Measurements from ENCODE around the gene STKLD1. TPM values are rescaled to one million over a fixed set of nuclear protein-coding genes. Genes with fewer than 3 reads are reported as not detected.
A peak's percentile ranks its signal among the peaks of the same experiment; 100 is the strongest.

Gene STKLD1
- total RNA-seq, 2 experiments from 2014 or later: 0.69 to 0.90 TPM

DNA sequence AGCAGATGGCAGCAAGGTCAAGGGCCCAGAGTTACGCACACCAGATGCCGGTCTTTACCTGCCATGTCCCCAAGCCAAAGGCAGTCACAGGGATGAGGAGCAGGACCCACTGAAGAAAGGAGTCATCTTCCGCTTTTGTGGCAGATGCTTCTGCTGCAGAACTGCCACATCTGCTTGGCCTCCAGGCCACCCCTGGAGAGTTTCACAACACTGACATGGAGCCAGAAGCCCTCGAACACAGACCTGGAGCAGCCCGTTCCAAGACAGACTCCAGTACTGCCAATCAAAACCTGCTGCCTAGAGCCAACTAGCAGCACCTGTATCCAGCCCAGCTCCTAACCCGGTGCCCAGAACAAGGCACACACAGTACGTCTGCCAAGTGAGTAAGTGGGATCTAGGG is 21.4 kb upstream of the STKLD1 start:
- DNase-seq: no peak
- H3K9me3 Mint-ChIP-seq: no peaks in the 10 kb centered on the region
- intact Hi-C loops (cut with micrococcal nuclease): loop anchor here (10.0 kb wide), 2 partner anchors 50 to 130 kb away; no protein-coding TSS in a partner anchor
- peak overlapping the region; percentile 18 for H3K27ac Mint-ChIP-seq
- H3K4me3 Mint-ChIP-seq: peak overlapping the region; percentile 84
- peaks cover 35% of the 10 kb centered on the region for H3K36me3 Mint-ChIP-seq
- CTCF ChIA-PET: interaction anchor here (1.0 to 7.6 kb wide), 3 partner anchors 16 to 211 kb away, joined by 3 to 69 read pairs (median 3); no protein-coding TSS in a partner anchor
- POLR2A ChIA-PET: interaction anchor here (14.0 kb wide), 1 partner anchor 14 kb away, joined by 381 read pairs; no protein-coding TSS in a partner anchor
- no peaks in the 10 kb centered on the region for H3K27me3 Mint-ChIP-seq
- peaks cover 51% of the 10 kb centered on the region for H3K4me1 Mint-ChIP-seq (ENCODE audit: low read depth)

DNA sequence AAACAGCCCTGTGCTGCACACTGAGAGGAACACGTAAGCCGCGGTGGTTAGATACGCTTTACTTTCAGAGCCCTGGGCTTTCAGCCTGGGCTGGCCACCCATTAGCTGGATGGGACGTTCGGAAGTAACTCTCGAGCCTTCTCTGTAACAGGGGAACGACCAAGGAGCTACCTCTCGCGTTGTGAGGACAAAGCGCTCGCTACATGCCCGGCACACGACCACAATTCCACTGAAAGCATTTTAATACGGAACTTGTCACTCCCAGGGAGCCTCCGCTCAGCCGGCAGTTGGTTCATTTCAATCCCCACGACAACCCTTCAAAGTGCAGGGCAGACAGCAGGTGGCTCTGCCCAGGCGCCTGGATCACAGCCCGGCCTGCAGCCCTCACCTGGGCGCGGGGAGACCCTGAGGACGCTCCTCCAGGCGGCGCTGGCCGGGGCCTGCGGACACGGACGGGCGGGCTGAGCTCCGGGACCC is 20.2 kb upstream of the STKLD1 start:
- Mint-ChIP-seq H3K4me1 (ENCODE audit: low read depth) (peaks cover 49% of the 10 kb centered on the region), H3K4me3 (peak overlapping the region; percentile 84), H3K36me3 (peaks cover 30% of the 10 kb centered on the region), H3K27me3 (no peaks in the 10 kb centered on the region), H3K27ac (peak overlapping the region; percentile 81), H3K9me3 (no peaks in the 10 kb centered on the region)
- intact Hi-C loops (cut with micrococcal nuclease): loop anchor here (1.0 to 10.0 kb wide), 4 partner anchors 8 to 129 kb away; partner anchors contain the start of genes MED22 and RPL7A
- ChIA-PET POLR2A (interaction anchor here (0.7 to 14.0 kb wide), 3 partner anchors 8 to 59 kb away, joined by 4 to 381 read pairs (median 21); partner anchors contain the start of genes MED22 and RPL7A), CTCF (interaction anchor here (0.7 to 7.6 kb wide), 6 partner anchors 10 to 169 kb away, joined by 3 to 69 read pairs (median 3); no protein-coding TSS in a partner anchor)
- DNase-seq: no peak

DNA sequence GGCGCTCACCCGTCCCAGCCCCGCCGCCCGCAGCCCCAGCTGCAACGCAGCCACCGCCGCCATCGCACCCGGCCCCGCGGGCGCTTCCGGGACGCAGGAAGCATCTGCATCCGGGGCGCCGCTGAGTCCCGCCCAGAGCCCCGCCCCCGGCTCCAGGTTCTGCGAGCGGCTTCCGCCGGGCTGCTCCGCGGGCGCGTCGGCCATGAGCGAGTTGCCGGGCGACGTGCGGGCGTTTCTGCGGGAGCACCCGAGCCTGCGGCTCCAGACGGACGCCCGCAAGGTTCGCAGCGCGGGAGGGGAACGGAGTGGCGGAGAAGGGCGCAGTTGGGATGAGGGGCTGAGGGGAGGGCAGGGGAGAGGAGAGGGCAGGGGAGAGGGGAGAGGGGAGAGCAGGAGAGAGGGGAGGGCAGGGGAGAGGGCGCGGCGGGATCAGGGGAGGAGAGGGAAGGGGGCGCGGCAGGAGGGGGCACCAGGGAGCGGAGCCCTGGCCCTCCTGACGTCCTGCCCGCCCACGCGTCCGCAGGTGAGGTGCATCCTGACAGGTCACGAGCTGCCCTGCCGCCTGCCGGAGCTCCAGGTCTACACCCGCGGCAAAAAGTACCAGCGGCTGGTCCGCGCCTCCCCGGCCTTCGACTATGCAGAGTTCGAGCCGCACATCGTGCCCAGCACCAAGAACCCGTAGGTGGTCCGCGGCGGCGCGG is 19.6 kb upstream of the STKLD1 start, which contains the start of the genes SURF1 and SURF2:
Gene SURF1 (minus strand): TSS at position 97 of the 701 bp plus-strand sequence. CDS start 34 bp downstream, at position 63.
Gene SURF2 (plus strand): TSS at position 160 of the 701 bp plus-strand sequence. CDS start 43 bp downstream, at position 203.
- peak; percentile 93 for DNase-seq
- intact Hi-C loops (cut with micrococcal nuclease): loop anchor here (1.0 to 10.0 kb wide), 4 partner anchors 8 to 128 kb away; partner anchors contain the start of genes MED22 and RPL7A
- ChIA-PET CTCF (interaction anchor here (0.9 to 7.6 kb wide), 6 partner anchors 10 to 48 kb away, joined by 3 to 69 read pairs (median 3); no protein-coding TSS in a partner anchor), POLR2A (interaction anchor here (2.6 to 14.0 kb wide), 2 partner anchors 8 to 12 kb away, joined by 21 to 381 read pairs; partner anchors contain the start of genes MED22 and RPL7A)
- H3K4me3 Mint-ChIP-seq: peak within 1 kb of the TSS; percentile 84
- H3K9me3 Mint-ChIP-seq: no peaks in the 10 kb centered on the region
- H3K4me1 Mint-ChIP-seq (ENCODE audit: low read depth): peaks cover 53% of the 10 kb centered on the region
- H3K27ac Mint-ChIP-seq: peak within 1 kb of the TSS; percentile 81
- H3K36me3 Mint-ChIP-seq: peaks cover 29% of the 10 kb centered on the region
- no peaks in the 10 kb centered on the region for H3K27me3 Mint-ChIP-seq

DNA sequence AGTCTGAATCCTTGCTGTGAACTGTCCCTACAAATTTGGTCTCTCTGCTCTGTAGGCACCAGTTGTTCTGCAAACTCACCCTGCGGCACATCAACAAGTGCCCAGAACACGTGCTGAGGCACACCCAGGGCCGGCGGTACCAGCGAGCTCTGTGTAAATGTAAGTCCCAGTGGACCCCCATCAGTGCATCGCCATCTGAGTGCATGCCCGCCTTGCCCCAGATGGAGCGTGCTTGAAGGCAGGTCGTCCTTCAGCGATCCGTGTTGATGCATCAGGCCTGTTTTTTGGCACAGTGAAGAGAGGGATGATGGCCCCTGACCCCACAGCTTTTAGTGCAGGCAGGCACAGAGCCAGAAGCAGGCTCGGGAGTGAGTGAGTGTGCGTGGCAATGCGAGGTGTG is 18.5 kb upstream of the STKLD1 start:
- Mint-ChIP-seq H3K36me3 (peaks cover 29% of the 10 kb centered on the region), H3K4me3 (peak overlapping the region; percentile 76), H3K4me1 (ENCODE audit: low read depth) (peaks cover 59% of the 10 kb centered on the region), H3K27me3 (no peaks in the 10 kb centered on the region), H3K27ac (peak overlapping the region; percentile 39), H3K9me3 (no peaks in the 10 kb centered on the region)
- POLR2A ChIA-PET: interaction anchor here (2.6 to 14.0 kb wide), 2 partner anchors 9 to 11 kb away, joined by 21 to 381 read pairs; partner anchors contain the start of genes MED22 and RPL7A
- CTCF ChIA-PET: interaction anchor here (0.8 to 7.6 kb wide), 3 partner anchors 14 to 47 kb away, joined by 3 to 69 read pairs (median 4); no protein-coding TSS in a partner anchor
- intact Hi-C loops (cut with micrococcal nuclease): loop anchor here (10.0 kb wide), 2 partner anchors 47 to 127 kb away; no protein-coding TSS in a partner anchor
- no peak for DNase-seq

DNA sequence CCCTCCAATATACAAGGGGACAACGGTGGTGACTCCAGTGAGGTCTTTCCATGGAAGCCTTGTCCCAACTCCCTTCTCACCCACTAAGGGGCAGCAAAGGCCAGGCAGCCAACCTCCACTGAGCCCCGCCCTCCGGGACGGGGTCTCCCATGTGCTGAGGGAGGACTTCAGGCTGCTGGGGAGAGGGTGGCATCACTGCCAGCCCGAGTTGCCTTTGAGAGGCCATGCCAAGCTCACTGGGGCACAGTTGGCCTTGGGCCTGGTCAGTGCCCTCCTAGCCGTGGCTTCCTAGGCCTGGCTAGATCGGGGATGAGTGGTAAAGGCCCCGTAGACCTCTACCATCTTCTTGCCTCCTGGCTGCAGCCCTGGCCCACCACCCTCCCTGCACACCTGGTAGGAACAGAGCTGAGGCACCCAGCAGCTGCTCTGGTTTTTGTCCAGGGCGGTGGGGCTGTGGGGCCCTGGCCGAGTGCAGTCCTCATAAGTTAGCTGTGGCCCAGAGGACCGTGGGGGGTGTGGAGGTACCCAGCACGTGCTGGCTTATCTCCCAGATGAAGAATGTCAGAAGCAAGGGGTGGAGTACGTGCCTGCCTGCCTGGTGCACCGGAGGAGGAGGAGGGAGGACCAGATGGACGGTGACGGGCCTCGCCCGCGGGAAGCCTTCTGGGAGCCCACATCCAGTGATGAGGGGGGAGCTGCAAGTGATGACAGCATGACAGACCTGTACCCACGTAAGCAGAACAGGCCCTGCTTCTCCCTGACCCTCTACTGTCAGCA is 16.6 kb upstream of the STKLD1 start:
- H3K4me3 Mint-ChIP-seq: no peak overlapping the region

DNA sequence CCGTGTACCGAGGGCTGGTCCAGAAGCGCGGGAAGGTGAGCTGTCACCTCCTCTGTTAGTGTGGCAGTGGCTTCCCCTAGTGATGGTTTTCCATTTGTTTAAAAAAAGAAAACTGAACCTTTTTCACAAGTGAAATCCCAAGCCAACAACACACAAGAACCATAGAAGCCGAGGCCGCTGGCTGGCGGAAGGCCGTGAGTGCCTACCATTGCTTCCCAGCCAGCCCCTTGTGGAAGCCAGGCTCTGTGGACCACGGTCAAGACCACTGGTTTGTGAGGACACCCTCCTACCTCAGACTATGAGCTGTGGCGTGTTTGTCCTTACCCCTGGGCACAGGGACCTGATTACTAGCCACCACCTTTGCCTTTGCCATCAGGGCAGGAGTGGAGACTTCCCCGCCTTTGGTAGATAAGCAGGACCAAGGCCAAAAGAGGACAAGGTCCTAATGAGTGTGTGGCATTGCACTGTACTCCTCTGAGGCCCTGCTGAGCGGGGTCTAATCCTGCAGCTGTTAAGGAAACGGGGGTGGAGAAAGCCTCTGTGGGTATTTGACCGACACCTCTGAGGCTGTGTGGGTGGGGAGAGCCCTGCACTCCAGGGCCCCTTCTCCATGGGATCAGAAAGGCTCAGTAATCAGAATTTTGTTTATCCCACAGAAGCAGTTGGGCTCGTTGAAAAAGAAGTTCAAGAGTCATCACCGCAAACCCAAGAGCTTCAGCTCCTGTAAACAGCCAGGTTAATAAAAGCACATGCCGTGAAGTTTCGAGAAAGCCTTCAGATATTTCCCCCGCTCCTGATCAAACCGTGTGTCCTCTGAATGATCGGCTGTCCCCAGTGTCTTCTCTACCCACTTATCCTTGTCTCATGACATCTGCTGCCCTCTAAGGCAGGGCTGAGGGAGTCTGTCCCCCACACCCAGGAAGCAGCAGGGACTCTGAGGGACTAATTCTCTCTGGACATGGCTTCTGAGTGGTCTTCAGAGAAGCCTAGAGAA is 15.5 kb upstream of the STKLD1 start:
- Mint-ChIP-seq H3K4me1 (ENCODE audit: low read depth) (peaks cover 49% of the 10 kb centered on the region), H3K4me3 (no peak overlapping the region), H3K36me3 (peaks cover 52% of the 10 kb centered on the region), H3K27me3 (no peaks in the 10 kb centered on the region), H3K27ac (peak overlapping the region; percentile 85), H3K9me3 (no peaks in the 10 kb centered on the region)
- ChIA-PET POLR2A (interaction anchor here (1.4 to 14.0 kb wide), 4 partner anchors 8 to 14 kb away, joined by 4 to 381 read pairs (median 7); partner anchors contain the start of genes MED22 and RPL7A), CTCF (interaction anchor here (0.6 to 7.6 kb wide), 4 partner anchors 8 to 30 kb away, joined by 4 to 69 read pairs (median 8); no protein-coding TSS in a partner anchor)
- peak; percentile 48 for DNase-seq
- intact Hi-C loops (cut with micrococcal nuclease): no loop called here

More for the DNA sequence above, 16.6 kb upstream of the STKLD1 start:
- H3K27ac Mint-ChIP-seq: peak overlapping the region; percentile 65
- H3K9me3 Mint-ChIP-seq: no peaks in the 10 kb centered on the region
- H3K4me1 Mint-ChIP-seq (ENCODE audit: low read depth): peaks cover 59% of the 10 kb centered on the region
- no peaks in the 10 kb centered on the region for H3K27me3 Mint-ChIP-seq
- CTCF ChIA-PET: interaction anchor here (0.8 to 7.6 kb wide), 5 partner anchors 9 to 14 kb away, joined by 3 to 69 read pairs (median 7); partner anchors contain the start of genes MED22 and RPL7A
- POLR2A ChIA-PET: interaction anchor here (0.6 to 14.0 kb wide), 6 partner anchors 9 to 183 kb away, joined by 3 to 381 read pairs (median 5); partner anchors contain the start of genes MED22 and RPL7A
- peaks cover 42% of the 10 kb centered on the region for H3K36me3 Mint-ChIP-seq
- intact Hi-C loops (cut with micrococcal nuclease): loop anchor here (10.0 kb wide), 2 partner anchors 45 to 125 kb away; no protein-coding TSS in a partner anchor
- peak; percentile 56 for DNase-seq

DNA sequence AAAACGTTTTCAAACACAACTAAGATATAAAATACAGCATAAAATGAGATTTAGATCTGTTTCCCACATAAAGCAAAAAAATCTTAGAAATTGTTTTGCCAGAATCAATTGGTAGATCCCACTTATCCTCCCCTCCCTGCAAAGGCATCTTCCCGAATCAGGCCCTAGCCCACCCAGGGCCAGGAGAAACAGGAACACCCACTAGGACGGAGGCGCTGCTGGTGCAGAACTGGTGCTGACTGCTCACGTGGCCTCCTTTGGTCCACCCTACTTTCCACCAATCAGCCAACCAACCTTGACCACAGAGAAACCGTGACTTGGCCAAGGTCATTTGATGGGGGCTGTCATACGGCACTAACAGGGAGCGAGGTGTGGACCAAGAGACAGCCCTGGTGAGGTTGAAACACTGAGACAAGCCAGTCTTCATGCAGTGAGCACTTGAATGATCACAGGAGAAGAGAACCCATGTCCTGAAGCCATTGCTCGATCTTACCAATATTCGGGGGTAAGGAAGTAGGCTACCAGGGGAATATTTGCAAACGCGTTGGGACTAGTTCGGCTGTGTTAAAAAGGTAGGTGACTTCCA is 14.6 kb upstream of the STKLD1 start:
- no peak for DNase-seq
- H3K4me3 Mint-ChIP-seq: no peak overlapping the region
- no peaks in the 10 kb centered on the region for H3K27me3 Mint-ChIP-seq
- H3K27ac Mint-ChIP-seq: peak overlapping the region; percentile 85
- ChIA-PET POLR2A (interaction anchor here (14.0 to 14.2 kb wide), 2 partner anchors 7 kb away, joined by 381 read pairs; partner anchors contain the start of genes MED22, RPL7A, SURF1 and SURF2), CTCF (interaction anchor here (7.6 kb wide), 1 partner anchor 10 kb away, joined by 69 read pairs; no protein-coding TSS in a partner anchor)
- peaks cover 55% of the 10 kb centered on the region for H3K4me1 Mint-ChIP-seq (ENCODE audit: low read depth)
- intact Hi-C loops (cut with micrococcal nuclease): no loop called here
- no peaks in the 10 kb centered on the region for H3K9me3 Mint-ChIP-seq
- peaks cover 60% of the 10 kb centered on the region for H3K36me3 Mint-ChIP-seq

DNA sequence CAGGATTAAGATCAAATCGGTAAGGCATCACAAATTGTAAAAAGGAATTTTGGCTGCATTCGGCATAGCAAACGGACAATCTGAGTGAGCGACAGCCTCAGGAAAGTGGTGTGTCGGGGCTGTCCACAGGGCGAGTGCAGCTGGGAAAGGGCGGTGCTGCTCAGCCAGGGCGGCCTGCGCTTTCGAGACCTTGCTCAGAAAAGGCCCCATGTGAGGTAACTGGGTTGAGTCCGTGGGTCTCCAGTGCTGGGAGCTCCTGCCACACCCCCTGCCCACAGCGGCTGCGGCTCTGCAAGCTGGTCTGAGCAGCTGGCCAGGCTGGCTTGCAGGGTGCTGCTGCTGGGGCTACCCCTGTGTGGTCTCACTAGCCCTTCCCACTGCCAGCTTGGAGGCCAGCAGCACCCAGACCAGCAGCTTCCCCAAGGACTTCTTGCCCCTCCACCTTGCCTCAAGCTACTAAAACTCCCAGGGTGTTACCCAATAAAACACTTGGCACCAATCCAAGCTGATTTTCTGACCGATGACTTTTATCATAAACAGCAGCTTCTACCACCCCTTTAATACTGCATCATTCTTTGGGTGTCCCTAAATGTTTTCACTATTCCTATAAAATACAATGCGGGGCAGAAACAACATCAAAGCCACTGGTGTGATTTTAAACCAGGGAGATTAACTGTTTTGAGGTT is 13.7 kb upstream of the STKLD1 start:
- ChIA-PET POLR2A (interaction anchor here (1.7 to 14.2 kb wide), 2 partner anchors 8 to 10 kb away, joined by 7 to 381 read pairs; partner anchors contain the start of genes MED22, RPL7A, SURF1 and SURF2), CTCF (interaction anchor here (1.1 kb wide), 1 partner anchor 8 kb away, joined by 4 read pairs; no protein-coding TSS in a partner anchor)
- no peaks in the 10 kb centered on the region for H3K9me3 Mint-ChIP-seq
- H3K27ac Mint-ChIP-seq: no peak overlapping the region
- intact Hi-C loops (cut with micrococcal nuclease): no loop called here
- H3K36me3 Mint-ChIP-seq: peaks cover 68% of the 10 kb centered on the region
- no peak for DNase-seq
- H3K4me1 Mint-ChIP-seq (ENCODE audit: low read depth): peaks cover 53% of the 10 kb centered on the region
- no peaks in the 10 kb centered on the region for H3K27me3 Mint-ChIP-seq
- H3K4me3 Mint-ChIP-seq: no peak overlapping the region

DNA sequence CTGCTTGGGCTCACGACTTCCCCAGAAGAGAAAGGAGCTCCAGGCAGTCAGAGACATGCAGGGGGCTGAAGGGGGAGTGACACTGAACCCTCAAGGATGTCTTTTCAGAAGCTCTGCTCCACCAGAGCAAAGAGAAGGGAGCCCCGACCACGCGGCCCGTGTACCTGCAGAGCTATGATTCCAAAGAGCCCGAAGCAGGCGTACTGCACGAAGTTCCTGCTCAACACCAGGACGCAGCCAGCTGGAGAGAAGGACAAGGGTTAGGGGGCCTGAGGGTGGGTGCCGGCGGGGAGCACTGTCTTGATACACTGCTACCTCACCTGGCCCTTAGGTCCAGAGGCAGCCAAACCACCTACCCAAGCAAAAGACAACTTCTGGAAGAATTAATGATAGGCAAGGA is 9.7 kb upstream of the STKLD1 start:
- ChIA-PET POLR2A (interaction anchor here (1.0 to 14.2 kb wide), 2 partner anchors 12 to 19 kb away, joined by 4 to 381 read pairs; partner anchors contain the start of genes MED22, RPL7A, SURF1 and SURF2), CTCF (interaction anchor here (1.1 to 1.4 kb wide), 2 partner anchors 11 to 120 kb away, joined by 3 read pairs; partner anchors contain the start of gene SURF1)
- H3K9me3 Mint-ChIP-seq: no peaks in the 10 kb centered on the region
- H3K4me3 Mint-ChIP-seq: no peak overlapping the region
- peaks cover 55% of the 10 kb centered on the region for H3K4me1 Mint-ChIP-seq (ENCODE audit: low read depth)
- no peak for DNase-seq
- H3K27ac Mint-ChIP-seq: no peak overlapping the region
- intact Hi-C loops (cut with micrococcal nuclease): no loop called here
- no peaks in the 10 kb centered on the region for H3K27me3 Mint-ChIP-seq
- peaks cover 87% of the 10 kb centered on the region for H3K36me3 Mint-ChIP-seq

All from activated CD4-positive, alpha-beta memory T cell treated with anti-CD3 and anti-CD28 coated beads for 36 hours (primary cell).